ENCODE data around the gene SETBP1.

The SETBP1 gene

DNA sequence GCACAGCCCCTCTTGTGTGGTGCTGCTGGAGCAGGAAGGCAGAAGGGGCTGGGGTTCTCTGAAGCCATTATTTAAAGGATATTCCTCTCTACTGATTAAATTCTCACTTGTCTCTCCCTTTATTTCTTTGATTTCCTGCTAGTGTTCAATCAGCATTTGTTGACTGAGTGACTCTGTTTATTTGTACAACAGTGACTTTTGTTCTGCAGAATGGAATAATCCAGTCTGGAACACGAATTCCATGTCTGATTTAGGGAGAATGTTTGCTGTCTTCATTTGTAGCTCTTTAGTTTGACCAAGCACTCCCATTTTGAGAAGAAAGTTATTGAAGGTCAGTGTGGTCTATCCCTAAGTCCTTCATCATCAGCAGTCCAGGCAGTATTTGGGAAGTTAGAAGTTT lies 141.2 kb downstream of the SETBP1 start:
- no peak for DNase-seq

DNA sequence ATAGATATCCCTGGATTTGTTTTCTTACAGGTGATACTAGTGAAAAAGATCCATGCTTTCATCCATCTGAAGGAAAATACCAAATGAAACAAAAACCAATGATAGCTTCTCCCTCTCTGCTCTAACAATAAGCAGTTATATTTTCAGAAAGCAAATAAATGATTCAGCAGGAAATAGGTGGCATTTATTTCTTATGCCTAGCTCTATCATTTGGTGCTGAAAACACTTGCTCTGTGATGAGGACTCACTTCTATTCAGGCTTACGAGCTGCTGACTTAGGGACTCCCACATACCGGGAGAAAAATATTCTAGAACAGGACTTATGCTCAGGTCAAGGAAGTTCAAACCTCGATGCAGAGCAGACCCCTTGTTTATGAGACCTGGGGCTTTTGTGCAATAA lies 142.6 kb downstream of the SETBP1 start:
- DNase-seq: no peak

DNA sequence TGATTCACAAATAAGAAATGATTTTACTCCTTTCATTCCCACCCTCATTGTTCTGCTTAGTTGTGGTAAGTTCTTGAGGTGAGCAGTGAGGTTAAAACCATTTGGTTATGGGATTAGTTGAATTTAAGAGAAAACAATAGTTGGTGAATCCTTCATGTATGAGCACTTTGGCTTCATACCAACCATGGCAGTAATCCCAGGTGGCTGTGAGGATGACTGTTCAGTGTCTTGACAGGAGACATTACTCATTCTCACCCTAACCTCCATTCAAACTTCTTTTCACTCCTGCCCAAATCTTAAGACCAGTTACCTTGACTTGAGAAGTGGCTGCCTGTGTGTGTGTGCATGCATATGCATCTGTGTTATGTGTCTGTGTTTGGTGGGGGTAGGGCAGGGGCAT lies 143.1 kb downstream of the SETBP1 start:
- DNase-seq: no peak

DNA sequence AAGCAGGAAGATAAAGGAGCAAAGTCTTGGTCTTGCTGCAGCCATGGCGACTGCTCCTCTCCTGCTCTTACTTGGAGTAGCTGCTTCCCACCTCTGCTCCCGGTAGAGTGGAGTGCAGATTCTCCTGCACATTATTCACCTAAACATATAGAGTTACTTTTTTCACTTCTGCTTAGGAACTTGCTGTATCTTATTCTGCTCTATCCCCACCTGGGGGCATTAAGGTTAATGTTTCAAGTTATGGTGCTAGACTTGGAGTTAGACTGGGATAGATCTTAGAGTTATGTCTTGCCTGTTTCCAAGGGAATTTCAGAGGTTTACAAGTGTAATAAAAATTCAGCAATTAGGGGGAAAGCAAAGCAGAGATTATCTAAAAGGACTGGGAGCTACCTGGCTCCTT lies 144.2 kb downstream of the SETBP1 start:
- no peak for DNase-seq

DNA sequence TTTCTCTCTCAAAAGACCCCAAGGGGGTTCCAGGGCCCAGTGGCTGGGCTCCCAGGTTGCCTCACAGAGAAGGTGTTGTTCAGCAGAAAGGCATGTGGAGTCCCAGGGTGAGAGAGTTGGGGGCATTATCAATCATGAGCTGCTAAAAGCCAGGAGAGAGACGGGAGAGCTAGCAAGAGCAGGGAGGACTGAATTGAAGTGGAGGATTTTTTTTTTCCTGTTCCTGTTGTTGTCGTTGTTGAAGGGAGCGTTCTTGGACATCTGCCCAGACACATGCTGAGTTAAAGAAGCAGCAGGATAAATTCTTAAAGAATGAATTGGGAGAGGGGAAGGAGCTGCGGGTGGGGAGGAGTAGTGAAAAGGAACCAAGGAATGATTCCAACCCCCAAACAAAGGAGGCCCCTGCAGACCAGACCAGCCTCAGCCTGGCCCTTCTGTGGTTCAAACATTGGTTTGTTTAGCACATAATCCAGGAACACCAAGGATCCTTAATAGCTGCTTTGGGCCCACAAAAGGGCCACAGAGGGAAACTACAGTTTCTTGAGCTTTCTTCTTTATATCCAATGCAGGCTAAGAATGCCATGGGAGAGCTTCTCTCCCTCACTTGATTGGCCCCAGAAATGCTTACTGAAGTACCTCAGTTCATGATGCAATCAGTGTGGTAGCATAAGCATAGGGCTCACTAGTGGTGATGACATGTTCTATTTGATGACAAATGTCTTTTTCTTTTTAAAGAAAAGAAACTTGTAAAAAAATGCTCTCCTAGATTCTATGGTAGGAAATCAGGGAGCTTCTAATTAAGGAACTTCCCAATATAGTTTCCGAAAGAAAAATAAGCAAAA lies 146.0 kb downstream of the SETBP1 start:
- no peak for DNase-seq

DNA sequence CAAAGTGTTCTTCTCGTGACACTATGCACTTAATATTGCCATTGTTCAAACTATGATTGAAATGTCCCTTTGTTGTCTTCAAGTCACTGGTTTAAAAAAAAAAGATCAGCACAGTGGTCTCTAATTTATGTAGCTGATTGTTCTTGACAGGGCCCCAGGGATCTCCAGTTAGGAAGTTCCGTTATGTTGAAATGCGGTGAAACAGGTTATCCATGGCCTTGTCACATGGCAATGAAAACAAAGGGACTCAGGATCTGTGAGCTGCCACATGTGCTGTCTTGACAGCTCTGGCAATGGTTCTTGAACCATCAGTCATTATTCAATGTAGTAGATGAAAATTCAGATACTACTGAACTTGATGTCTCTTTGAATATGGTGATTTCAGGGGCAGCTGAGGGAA lies 147.4 kb downstream of the SETBP1 start:
- no peak for DNase-seq

DNA sequence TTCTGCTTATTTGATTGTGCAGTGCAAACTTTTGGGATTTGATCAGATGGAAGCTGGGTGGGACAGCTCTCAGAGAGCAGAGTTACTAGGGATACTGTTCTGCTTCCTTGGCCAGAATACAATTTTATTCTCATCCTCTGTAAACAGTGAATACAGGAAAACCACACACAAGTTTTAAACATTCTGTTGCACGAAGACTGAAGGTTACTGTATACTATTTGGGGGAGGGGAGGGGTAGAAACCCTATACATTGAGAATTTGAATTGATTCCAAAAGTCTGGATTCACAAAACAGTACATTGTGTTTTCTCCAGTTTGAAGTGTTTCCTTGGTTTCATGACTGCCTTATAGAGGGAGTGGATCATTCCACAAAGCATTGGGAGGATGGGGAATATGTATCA lies 149.9 kb downstream of the SETBP1 start:
- DNase-seq: no peak

DNA sequence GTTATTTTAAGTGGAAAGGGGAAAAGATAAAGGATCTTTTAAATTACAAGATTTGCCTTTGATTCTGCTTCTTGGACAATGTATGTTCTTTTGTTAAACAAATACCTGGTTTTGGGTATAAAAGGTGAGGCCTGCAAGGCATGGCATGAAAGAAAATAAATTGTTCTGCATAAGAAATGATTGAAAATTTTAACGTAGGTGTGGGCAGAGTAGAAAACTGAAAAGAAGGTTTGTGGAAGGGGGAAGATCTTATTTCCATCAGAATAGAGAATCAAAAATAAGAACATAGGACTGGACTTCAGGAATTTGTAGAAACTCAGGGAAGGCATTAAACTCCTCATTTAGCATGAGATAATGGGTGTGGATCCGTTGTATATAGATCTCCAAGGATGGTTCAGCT lies 153.1 kb downstream of the SETBP1 start:
- no peak for DNase-seq

DNA sequence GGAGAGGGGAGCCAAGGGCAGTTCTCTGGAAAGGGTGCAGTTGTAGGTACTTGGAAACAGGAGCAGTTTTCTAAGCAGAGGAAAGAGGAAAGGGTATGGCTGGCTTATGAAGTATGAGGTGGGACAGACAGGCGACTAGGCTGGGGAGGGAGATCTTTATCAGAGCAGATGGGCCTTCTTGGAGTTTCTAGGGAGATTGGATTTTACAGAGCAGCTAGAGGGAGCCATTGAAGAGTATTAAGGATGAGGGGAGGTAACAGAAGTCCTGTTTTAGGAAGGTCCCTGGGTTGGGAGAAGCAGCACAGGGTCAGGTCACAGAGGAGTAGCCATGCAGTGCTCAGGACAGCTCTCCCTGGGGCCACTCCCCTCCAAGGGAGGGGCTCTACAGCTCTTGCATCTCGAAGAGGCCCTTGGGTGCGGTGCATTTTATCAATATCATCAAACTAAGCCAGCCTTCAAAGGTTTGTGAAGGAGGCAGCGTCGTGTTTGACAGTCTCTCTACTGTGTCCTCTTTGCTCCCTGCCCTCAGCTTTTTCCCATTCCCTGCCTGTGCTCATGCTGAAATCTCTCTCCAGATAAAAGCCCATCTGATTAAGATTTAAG lies 154.3 kb downstream of the SETBP1 start:
- DNase-seq: no peak

DNA sequence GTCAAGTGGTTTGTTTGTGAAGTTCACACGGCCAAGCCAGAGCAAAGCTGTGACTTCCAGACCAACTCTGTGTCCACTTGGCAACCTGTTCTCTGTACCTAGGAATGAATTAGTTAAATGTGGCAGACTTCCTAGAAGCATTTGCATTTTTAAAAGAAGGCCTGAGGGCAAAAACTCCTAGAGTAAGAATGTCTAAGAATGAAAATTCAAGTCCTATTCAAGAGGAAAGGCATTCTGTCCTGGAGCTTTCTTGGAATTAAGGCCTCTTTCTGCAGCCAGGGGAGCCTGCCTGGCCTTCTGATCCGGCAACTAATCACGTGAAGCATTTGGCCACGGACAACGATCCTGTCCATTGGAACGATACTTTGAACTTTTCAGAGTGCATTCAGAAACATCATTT lies 155.0 kb downstream of the SETBP1 start:
- no peak for DNase-seq

DNA sequence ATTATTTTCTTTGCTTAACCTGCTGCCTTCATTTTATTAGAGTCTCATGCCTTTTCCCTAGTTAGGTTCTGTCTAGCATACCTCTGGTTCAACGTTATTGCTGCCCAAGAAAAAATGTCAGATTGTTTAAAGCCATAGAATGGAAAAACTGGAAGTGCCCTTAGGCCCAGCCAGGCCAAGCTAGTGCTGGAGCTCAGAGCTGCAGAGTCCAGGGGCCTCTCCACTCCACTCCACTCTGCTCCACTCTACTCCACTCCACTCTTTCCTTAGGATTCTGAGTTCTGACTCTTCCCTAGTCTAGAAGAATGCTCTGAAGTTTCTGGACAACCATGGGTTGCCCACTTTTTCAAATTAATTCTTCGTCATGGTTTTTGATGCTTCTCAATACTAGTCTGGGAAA lies 155.6 kb downstream of the SETBP1 start:
- no peak for DNase-seq

DNA sequence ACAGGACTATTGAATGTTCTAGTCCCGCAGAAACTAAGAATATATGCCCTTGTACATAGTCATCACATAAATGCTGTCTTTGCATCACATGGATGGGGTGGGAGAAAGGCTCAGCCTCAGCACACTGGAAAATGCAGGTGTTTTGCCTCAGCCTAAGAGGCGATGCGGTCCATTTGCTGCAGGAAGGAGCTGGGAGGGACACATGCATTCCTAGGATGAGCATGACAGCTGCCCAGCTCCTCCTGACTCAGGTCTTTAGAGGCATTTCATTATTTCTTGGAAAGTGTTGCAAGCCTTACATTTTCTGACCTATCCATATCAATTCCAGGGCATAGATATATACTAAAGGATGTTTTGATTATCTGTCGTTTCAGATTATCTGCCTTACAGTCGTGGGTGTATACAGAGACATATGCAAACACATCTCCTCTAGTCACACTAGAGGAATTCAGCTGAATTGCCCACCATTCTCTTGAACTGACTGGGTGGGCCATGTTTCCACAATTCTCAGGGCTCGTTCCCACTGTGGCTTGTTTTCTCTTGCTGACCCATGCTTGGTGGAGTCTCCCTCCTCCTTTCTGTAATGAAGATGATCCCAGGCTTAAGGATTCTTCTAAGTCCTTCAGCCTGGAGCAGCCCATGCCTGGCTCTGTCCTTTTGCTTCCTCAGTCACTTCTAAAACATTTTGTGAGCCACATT lies 156.9 kb downstream of the SETBP1 start:
- DNase-seq: no peak

DNA sequence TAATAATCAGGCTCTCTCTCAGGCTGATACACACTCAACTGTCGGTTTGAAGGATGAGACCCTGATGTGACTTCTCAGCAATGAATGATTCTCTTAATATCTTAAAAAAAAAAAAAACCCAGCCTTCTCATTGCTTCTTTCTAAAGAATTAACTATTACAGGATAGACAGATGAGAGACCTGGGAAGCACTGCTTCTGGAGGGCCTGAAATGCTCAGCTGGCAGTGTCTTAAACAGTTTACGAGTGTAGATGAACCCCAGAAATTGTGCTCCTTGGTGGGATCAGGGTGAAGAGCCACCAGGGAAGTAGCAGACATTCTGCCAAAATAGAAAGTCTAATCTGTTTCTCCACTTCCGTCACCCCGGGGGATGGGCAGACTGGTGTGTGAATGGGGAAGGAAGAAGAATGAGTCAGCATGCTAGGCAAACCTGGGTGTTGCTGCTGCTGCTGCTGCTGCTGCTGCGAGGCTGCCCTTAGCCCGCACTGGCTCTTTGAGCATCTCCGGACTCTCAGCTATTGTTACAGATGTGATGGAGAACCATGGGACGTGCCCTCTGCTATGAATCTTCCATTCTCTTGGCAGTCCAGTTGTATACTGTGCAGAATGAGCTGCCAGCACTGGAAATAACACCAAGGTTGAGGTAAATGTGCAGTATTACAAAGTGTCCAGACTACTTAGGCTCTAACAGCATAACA lies 158.4 kb downstream of the SETBP1 start:
- DNase-seq: peak; percentile 63

DNA sequence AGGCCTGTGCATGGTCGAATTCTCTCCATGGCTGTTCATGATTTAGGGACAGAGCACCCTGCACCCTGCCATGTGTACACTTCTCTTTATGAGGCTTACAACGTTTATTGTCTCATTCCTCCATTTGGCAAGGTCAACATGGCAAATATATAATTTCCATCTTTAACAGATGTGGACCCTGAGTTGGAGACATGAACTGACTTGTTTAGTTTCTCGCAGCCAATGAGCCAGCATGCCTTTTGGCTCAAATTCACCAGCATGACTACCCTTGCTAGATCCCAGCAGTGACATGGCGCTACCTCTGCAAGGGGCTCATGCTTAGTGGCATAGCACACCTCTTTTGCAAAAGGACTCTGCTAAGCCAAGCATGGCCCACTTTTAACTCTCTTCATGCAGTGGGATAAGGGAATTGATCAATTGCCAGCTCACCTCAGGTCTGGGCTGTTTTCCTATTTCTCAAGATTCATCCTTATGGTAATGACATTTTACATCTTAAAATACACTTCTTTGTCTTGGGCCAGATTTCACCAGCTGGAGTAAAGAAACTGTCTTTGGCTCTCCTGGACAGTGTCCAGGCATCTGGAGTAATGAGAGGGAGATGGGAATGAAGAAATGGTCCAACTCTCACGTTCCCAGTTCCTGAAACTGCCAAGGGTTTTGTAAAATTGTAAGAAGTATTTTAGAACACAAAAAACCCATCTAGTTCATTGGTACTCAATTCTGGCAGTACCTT lies 159.5 kb downstream of the SETBP1 start:
- DNase-seq: no peak

DNA sequence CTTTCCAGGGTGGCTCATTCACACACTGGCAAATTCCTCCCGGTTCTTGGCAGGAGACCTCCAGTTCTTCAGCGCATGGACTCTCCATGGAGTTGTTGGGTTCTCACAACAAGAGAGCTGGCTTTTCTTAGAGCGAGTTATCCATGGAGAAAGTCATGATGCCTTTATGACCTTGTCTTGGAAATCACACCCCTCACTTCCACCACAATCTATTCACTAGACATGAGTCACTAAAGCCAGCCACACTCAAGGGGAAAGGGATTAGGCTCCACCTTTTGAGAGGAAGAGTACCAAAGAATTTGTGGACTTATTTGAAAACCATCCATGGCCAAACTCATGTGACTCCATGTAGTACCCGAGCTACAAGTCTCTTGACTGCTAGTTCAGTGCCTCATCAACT lies 160.5 kb downstream of the SETBP1 start:
- DNase-seq: no peak

DNA sequence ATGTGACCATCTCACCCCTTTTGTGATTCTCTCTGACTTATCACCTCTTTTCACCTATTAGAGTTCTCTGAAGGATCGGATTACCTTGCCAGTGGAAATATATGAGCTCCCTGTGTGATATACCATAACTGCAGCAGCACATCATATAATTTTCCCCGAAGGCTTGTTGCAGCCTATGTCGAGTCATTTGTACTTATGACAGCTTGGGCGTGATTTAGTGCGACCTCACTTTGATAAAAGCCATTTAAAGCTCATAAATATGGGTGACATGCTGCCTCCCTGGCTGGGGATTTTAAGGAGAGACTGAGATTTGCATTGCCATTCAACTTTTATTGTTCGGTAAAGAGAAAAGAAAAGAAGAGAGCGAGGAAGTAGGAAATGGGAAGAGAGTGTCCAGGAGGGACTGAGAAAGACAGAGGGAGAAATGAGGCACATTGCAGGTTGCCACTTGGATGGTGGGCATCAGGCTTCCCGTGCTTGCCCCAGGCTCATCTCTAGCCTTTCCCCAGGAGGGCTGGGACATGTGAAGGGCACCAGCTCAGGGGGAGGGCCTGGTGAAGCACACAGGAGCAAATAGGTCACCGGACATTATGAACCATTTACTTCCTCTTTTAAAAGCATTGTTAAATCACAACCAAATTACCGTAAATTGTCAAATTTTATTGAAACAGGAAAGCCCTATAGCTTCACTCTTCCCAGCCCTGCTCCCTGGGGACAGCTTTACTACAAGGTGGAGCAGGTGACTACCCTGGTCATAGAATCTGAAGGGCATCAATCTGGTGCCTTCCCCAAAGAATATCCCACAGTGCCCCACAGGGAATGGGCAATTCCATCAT lies 161.3 kb downstream of the SETBP1 start:
- DNase-seq: no peak

DNA sequence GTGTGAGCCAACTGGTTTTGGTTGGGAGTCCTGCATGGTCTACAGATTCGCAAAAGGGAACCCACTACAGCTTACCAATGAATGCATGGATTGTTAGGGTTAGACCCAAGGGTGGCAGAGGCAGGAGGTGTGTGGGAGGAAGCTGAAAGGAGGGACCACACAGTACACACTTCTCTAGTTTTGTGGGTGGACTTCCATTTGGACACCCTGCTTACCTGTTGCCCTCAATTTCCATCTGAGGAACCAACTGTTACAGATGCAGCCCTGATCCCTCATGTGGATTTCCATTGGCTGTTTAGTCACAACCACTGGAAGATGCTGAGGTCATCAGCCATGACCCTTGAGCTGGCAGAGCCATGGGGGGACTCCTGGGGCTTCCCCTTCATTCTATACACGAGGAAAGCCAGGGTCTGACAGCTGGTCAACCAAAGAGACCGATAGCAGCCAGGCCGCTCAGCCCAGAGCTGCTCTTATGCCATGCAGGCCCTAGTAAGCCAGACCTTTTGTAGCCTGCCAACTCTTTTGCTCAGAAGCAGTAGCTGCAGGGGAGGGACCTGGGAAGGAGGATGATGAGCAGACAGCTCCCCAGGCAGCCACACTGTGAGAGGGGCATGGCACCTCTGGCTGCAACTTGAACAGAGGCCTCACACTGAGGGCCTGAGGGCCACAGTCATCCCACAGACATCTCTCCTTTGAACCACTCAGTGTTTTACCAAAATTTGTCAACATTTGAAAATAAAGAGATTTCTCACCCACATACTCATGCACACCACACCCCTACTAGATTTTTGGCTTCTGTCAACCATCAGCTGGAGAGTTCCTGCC lies 162.1 kb downstream of the SETBP1 start:
- no peak for DNase-seq

DNA sequence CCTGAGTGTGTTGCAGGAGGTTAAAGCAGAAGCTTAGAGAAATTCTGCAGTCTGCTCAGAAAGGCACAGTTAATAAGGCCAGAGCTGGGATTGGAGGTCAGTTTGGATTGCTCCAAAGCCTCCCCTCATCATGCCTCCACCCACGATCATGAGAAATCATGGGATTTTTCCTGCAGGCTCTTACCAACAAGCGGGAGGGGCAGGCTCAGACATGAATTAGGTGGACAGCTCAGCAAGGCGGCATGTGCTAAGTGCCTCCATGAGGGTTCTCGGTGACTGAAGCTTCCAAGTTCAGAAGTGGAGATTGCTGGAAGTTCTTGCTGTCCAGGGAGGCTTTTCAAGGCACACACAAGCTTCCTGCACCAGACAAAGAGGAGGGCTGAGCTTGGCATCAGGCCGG lies 163.8 kb downstream of the SETBP1 start:
- no peak for DNase-seq

DNA sequence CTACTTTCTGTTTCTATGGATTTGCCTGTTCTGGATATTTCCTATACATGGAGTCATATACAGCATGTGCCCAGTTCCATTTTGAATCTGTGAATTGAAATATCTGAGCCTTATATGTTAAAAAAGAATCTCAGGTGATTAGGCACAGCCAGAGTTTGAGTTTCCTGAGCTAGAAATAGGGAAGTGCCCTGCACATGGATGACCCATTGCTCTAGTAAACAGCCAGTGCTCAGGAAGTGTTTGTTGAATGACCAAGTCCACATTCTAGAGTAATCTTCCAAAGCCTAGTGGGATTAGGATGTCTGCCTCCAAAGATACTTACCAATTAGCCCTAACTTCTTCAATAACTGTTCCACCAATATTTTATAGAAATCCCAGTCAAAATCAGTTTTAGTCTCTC lies 165.8 kb downstream of the SETBP1 start:
- no peak for DNase-seq

DNA sequence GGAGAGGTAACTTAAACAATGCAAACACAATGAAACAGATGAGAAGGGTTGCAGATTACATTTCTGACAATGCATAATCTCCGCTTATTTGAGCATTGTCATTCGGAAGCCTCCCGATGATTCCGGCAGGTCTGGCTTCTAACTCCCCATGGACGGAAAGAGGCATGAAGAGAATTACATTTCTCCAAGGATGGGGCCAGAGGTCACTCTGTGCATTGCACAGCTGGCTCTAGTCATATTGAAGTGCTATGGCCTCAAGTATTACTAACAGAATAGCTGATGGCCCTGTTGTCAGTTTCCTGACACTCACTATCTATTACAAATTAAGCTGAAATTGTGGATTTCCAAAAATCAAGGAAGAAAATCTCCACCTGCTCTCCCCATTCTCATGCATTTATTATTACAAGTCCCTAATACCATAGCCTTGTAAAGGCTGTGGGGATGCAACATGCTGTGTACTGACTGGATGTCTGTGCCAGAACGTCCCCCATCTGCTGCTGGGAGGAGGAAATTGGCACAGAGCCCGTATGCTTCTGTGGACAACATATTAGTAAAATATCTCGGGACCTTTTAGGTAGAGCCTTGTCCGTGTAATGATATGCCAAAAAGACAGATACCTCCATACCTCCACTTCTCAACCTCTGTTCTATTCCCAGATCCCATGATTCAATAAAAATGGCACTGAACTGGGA lies 168.1 kb downstream of the SETBP1 start:
- no peak for DNase-seq
